Esophagus mucosa (tissue), 1 donor: ENCODE results near the gene ADAMTS13. TPM values are rescaled to one million over a fixed set of nuclear protein-coding genes. Genes with fewer than 3 reads are reported as not detected.

Source experiments
- total RNA-seq: library from RNA; stranded (reverse); gene quantifications from one replicate; pipeline ENCODE4 v1.2.4, GENCODE V29; 2023
- donor health status: DM: yes; HTN: yes; CAD: no.

Gene ADAMTS13
- total RNA-seq, 1 donor from 2014 or later = 0.92 TPM

Other genes with a start within 250 kb of the ADAMTS13 start
- gene OBP2B, start 213.1 kb upstream of the ADAMTS13 start, total RNA-seq = not detected
- gene ABO, start 147.2 kb upstream of the ADAMTS13 start, total RNA-seq = 7.3 TPM
- 9.9 TPM for gene SURF6, start 86.2 kb upstream of the ADAMTS13 start, total RNA-seq
- 10.8 TPM for gene MED22, start 74.2 kb upstream of the ADAMTS13 start, total RNA-seq
- 2,377 TPM for gene RPL7A, start 74.1 kb upstream of the ADAMTS13 start, total RNA-seq
- 25.4 TPM for gene SURF1, start 65.9 kb upstream of the ADAMTS13 start, total RNA-seq
- 25.6 TPM for gene SURF2, start 65.8 kb upstream of the ADAMTS13 start, total RNA-seq
- gene SURF4, start 46.3 kb upstream of the ADAMTS13 start, total RNA-seq = 87.2 TPM
- 0.40 TPM for gene STKLD1, start 46.0 kb upstream of the ADAMTS13 start, total RNA-seq
- gene REXO4, start 4.4 kb upstream of the ADAMTS13 start, total RNA-seq = 13.7 TPM
- 7.4 TPM for gene CACFD1, start 37.6 kb downstream of the ADAMTS13 start, total RNA-seq
- 0.80 TPM for gene SLC2A6, start 56.7 kb downstream of the ADAMTS13 start, total RNA-seq
- not detected for gene MYMK, start 102.6 kb downstream of the ADAMTS13 start, total RNA-seq
- 0.88 TPM for gene ADAMTSL2, start 112.3 kb downstream of the ADAMTS13 start, total RNA-seq
- not detected for gene FAM163B, start 187.0 kb downstream of the ADAMTS13 start, total RNA-seq
- not detected for gene DBH, start 214.0 kb downstream of the ADAMTS13 start, total RNA-seq